GM19035 (cell line): ENCODE measurements around the gene PLK3.
"Not testable (repeated sequence)": the region's sequence is repeated elsewhere in the genome, so short reads cannot be mapped to it uniquely, and the experiment has no call there.

Experiments used
- ATAC-seq: cut with Tn5 transposase; IDR thresholded peaks from one replicate; pipeline ENCODE4 v1.9.1; 2021; ENCODE audit not compliant: unreplicated experiment

PLK3 gene

GRCh38 chr1:44826375-44827196 lies 26.4 kb downstream of the PLK3 start:
- ATAC-seq = no peak

GRCh38 chr1:44827197-44828002 lies 27.2 kb downstream of the PLK3 start:
- ATAC-seq = no peak

- ATAC-seq = no peak
Measured at GRCh38 chr1:44828003-44828651, 27.9 kb downstream of the PLK3 start.

- no peak for ATAC-seq
Measured at GRCh38 chr1:44828841-44829440, 28.8 kb downstream of the PLK3 start.

GRCh38 chr1:44829506-44830384 lies 29.6 kb downstream of the PLK3 start:
- no peak for ATAC-seq

GRCh38 chr1:44830900-44831304 lies 30.7 kb downstream of the PLK3 start:
- ATAC-seq = no peak

- no peak for ATAC-seq
Measured at GRCh38 chr1:44831516-44831915, 31.3 kb downstream of the PLK3 start.

- ATAC-seq = no peak
Measured at GRCh38 chr1:44832056-44832705, 32.0 kb downstream of the PLK3 start.

GRCh38 chr1:44834328-44834727 lies 34.2 kb downstream of the PLK3 start:
- ATAC-seq = no peak

GRCh38 chr1:44835738-44836675 lies 35.8 kb downstream of the PLK3 start:
- peak; percentile 52 for ATAC-seq

- ATAC-seq = not testable (repeated sequence)
Measured at GRCh38 chr1:44838294-44838693, 38.1 kb downstream of the PLK3 start.

- ATAC-seq = no peak
Measured at GRCh38 chr1:44839576-44839975, 39.4 kb downstream of the PLK3 start.

- no peak for ATAC-seq
Measured at GRCh38 chr1:44842486-44842861, 42.3 kb downstream of the PLK3 start.

GRCh38 chr1:44842862-44843655 lies 42.9 kb downstream of the PLK3 start, which contains the start of gene PTCH2:
Gene PTCH2 (minus strand): TSS chr1:44843253. CDS start chr1:44842932, 321 bp downstream.
- ATAC-seq = no peak

- ATAC-seq = no peak
Measured at GRCh38 chr1:44846985-44847384, 46.8 kb downstream of the PLK3 start.

- ATAC-seq = no peak
Measured at GRCh38 chr1:44847845-44848244, 47.7 kb downstream of the PLK3 start.

- no peak for ATAC-seq
Measured at GRCh38 chr1:44848456-44849181, 48.4 kb downstream of the PLK3 start.
